GM21737 (cell line): ENCODE measurements around the gene TCF7L2.

Experiments
- ATAC-seq: cut with Tn5 transposase; IDR thresholded peaks from one replicate; pipeline ENCODE4 v1.9.1; 2021; ENCODE audit warnings: mild to moderate bottlenecking, moderate library complexity; ENCODE audit not compliant: unreplicated experiment

Gene TCF7L2

GRCh38 chr10:112949875-112950507 lies at the start of gene TCF7L2:
Gene TCF7L2 (plus strand): TSS chr10:112950247. CDS start chr10:112950757, 510 bp downstream.
- no peak for ATAC-seq

DNA sequence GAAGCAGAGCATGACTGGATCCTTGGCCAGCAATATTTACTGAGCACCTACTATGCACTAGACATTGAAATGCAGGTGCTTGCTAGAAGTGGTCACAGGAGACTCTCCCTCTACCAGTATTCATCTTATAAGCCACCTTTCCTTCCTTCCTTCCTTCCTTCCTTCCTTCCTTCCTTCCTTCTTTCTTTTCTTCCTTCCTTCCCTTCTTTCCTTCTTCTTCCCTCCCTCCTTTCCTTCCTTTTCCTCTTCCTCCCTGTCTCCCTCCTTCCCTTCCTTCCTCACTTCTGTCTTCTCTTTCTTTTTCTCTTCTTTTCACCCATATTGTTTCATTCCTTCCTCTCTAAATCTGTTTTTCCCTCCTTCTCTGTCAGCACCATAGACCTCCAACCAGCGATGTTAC lies 47.3 kb upstream of the TCF7L2 start:
- no peak for ATAC-seq

DNA sequence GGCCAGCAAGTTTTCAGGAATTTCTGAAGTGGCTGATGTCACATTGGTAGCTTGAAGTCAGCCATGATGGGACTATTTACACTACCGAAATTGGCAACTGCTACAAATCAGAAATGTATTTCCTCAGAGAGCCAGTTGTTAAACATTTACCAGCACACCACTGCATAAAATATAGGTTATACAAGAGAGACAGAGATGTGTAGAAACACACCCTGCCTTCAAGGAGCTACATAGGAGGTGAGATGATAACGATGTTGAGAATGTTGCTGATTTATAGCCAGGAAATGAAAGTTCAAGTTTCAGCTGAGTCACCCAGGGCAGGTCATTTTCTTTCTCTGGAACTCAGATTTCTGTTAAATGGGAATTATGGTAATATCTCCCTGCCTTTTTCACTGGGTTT lies 46.0 kb upstream of the TCF7L2 start:
- ATAC-seq = no peak

GRCh38 chr10:112906945-112907344 lies 43.1 kb upstream of the TCF7L2 start:
- no peak for ATAC-seq

- no peak for ATAC-seq
Measured at GRCh38 chr10:112907893-112908292, 42.2 kb upstream of the TCF7L2 start.

DNA sequence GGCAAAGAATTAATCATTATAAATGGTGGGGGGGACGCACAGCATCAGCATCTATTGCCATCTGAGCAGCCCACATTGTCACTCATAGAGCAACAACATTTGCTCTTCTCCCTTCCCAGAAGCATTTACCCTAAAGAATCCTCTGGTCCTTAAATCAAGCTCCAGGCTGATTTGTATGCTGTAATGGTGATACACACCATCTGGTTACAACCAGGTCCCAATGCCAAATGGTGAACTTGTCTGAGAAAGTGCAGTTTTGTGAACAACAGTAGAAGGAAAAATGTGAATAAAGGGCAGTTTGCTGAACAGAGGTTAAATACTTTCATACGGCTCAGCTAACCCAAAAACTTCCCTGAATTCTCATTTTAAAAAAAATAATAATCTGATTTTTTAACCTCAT lies 38.8 kb upstream of the TCF7L2 start:
- no peak for ATAC-seq

DNA sequence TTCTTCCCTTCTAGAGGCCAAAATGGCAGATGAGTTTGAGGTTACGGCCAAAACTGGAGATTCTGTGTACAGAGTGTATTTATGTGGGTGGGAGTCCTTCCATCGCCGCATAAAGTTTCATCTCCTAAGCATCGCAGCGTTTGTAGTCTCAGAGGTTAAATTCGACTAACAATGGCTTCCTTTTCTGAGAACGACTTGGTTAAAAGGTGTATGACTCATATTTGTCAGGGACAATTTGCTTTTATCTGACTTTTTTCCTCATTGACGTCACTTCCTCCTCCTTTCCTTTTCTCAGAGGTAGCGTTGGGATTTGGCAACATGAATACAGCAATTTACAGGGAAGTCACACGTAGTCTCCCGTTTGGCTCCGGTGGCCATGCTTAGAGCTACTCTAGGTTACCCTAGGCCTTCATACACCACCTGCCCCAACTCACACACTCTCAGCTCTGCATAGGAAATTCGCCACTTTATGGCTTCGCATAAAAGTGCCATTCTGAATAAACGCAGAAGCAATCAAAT lies 37.6 kb upstream of the TCF7L2 start:
- no peak for ATAC-seq

- no peak for ATAC-seq
Measured at GRCh38 chr10:112913255-112913654, 36.8 kb upstream of the TCF7L2 start.

- no peak for ATAC-seq
Measured at GRCh38 chr10:112913661-112914287, 36.3 kb upstream of the TCF7L2 start.

GRCh38 chr10:112914288-112914952 lies 35.6 kb upstream of the TCF7L2 start:
- ATAC-seq = no peak

- no peak for ATAC-seq
Measured at GRCh38 chr10:112915590-112916572, 34.2 kb upstream of the TCF7L2 start.

- ATAC-seq = no peak
Measured at GRCh38 chr10:112917681-112918080, 32.4 kb upstream of the TCF7L2 start.

- ATAC-seq = no peak
Measured at GRCh38 chr10:112918771-112919170, 31.3 kb upstream of the TCF7L2 start.

GRCh38 chr10:112919721-112920120 lies 30.3 kb upstream of the TCF7L2 start:
- ATAC-seq = no peak

- no peak for ATAC-seq
Measured at GRCh38 chr10:112926906-112927688, 22.9 kb upstream of the TCF7L2 start.

DNA sequence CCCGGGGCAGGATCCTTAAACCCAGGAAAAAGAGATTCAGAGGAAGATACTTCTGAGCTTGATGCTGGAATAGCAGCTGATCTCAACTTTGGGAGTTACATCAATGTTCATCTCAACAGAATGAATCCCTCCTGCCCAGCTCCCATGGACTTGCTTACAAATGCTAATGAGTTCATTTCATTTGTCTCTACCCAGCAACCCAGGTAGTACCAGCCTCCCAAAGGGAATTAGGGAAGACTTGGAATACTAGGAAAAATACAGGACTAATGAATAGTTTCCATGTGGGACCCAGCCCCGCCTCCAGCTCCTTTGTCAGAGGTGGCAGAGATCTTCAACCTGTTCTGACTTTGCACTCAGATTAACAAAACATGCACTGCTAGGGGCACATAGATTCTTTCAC lies 22.1 kb upstream of the TCF7L2 start:
- ATAC-seq = no peak

- no peak for ATAC-seq
Measured at GRCh38 chr10:112932658-112933057, 17.4 kb upstream of the TCF7L2 start.

DNA sequence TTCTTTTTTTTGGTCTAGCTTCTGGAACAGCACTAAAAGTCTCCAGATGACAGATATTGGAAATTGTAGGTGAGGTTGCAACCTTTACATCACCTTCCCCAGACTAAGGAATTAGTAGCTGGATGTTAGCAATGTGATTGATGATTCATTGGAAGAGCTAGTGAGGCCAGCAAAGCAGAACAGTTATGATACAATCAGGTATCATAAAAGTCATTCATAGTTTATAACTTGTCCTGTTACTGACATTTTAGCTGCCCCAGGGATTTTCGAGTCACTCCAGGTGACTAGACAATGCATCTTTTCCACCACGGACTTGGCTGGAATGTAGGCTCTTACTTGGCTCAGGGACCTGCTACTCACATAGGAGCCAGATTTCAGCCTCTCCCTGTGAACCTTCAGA lies 15.9 kb upstream of the TCF7L2 start:
- ATAC-seq = no peak

DNA sequence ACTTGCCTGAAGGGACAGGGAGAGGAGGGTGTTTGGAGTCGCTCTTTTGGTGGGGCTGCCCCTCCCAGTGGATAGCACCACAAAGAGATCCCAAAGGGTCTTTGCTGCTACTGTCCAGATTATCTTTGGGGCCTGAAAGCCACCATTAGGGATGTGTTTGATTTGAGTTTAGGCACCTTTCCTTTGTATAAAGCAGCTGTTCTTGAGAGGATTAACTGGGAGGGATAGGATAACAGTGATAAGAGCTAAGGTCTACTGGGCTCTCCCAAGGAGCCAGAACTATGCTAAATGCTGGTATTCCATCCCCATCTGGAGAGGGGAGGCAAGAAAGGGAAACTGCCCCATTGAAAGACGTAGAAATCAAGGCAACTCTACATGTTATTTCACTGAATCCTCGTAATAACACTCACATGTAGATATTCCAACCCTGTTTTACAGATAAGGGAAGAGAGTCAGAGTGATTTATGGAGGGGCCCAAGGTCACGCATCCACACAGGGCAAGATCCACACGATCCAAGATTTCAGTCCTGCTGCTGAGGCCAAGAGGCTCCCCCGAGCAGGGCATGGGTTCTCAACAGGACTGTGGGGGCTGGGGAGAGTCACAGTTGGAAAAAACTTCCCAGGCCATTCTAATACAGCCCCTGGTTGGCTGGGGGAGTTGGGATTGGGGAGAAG lies 11.1 kb upstream of the TCF7L2 start:
- ATAC-seq = no peak

DNA sequence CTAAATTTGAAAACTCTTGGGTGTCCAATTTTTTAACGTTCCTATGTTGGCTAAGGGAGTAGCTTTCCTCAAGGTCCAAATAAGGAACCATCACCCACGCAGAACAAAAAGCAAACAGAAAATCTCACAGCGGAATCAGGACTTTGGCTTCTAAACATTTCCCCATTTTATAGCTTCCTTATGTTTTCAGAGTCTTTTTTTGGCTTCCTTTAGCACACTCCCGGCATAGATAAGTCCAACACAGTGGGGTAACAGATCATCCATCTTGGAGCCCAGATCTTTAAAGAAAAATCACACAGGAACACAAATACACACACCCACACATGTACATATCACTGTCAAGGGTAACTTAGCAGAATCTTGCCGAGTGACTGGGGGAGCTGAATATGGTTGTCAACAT lies 4.2 kb upstream of the TCF7L2 start:
- no peak for ATAC-seq
